ENCODE measurements around the gene STARD10.
"Not testable (repeated sequence)": the region's sequence is repeated elsewhere in the genome, so short reads cannot be mapped to it uniquely, and the experiment has no call there.

The STARD10 gene

DNA sequence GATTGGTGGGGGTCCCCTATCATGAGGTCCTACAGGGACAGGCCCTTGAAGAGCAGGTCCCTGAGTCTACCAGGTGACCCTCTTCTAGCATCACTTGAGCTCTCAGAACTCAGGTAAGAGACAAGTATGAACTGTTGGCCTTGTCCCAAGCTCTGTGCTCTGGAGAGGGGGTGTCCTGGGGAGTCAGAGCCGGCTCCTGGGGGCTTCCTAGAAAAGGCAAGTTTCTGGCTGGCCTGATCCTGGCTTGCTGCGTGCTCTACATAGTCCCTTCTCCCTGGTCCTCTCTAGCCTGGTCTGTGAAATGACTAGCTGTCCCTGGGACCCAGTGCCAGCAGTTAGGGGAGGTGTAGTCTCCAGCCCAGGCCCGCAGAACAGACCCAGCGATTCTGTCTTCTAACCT lies 31.8 kb upstream of the STARD10 start:
- DNase-seq, result no peak

DNA sequence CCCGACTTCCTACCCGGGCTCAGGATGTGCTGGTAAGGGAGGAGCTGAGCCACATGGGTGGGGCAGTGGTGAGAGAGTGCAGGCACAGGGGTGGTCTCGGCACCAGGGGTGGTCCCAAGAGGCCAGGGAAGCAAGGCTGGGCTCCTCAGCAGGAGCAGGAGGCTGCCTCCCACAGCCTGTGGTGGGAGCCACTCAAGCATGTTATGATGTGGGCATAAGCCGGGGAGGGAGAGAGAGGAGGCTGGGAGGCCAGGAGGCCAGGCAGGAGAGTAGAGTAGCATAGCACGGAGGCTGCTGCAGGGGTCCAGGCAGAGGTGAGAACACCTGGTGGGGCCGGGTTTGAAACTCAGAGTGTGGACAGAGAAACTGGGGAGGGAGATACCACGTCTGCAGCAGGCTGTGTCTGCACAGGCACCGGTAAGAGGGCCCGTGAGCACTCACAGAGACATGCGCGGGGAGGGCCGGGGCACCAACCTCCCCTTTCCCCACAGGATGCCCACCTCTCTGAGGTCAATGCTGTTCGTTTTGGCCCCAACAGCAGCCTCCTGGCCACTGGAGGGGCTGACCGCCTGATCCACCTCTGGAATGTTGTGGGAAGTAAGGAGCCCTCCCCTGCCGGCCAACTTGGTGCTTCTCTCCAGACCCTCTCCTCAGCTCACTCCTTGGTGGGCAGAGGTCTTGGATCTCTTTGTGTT lies 31.1 kb upstream of the STARD10 start:
- DNase-seq, result no peak

DNA sequence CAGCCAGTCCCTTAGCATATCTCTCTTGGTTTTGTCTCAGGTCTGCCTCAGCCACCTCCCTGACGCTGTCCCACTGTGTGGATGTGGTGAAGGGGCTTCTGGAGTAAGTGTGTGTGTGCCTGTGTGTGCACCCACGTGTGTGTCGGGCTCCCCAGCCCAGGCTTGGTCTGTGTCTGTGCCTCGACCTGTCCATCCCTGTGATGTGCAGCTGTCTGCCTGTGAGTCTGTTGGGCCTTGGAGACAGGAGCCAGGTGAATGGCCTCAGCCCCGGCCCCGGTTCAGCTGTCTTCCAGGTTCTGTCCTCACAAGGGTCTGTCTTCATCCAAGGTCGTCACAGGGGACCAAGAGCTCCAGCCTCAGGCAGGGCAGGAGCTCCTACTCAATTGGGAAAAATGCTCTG lies 30.2 kb upstream of the STARD10 start:
- DNase-seq, result no peak

GRCh38 chr11:72823105-72823804 lies 29.4 kb upstream of the STARD10 start:
- no peak for DNase-seq

DNA sequence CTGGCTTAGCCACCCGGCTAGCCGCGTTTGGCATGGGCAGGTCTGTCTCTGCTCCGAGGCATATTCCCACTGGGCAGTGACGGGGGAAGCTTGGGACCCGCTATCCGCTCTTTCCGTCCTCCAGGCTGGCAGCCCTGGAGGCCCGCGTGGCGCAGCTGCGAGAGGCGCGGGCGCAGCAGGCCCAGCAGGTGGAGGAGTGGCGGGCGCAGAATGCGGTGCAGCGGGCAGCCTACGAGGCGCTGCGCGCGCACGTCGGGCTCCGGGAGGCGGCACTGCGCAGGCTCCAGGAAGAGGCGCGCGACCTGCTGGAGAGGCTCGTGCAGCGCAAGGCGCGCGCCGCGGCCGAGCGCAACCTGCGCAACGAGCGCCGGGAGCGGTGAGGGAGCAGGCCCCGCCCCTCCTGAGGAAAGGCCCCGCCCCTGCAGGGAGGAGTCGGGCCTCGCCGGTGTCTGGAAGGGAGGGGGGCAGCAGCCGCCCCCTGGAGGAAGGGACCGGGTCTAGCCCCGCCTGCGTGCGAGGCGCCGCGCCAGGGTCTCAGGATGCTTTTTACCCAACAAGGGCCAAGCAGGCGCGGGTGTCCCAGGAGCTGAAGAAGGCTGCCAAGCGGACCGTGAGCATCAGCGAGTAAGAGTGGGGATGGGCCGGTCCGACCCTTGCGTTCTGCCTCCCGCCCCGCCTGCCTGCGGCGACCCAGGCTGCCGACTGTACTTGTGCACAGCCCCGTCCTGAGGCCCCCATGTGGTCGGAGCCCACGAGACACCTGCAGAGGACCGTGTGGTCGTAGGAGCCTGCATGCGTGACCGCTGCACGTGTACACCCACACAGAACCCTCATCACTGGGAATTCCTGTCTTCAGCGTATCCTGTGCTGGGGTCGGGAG lies 28.3 kb upstream of the STARD10 start:
- DNase-seq, result peak; percentile 89 to 96

DNA sequence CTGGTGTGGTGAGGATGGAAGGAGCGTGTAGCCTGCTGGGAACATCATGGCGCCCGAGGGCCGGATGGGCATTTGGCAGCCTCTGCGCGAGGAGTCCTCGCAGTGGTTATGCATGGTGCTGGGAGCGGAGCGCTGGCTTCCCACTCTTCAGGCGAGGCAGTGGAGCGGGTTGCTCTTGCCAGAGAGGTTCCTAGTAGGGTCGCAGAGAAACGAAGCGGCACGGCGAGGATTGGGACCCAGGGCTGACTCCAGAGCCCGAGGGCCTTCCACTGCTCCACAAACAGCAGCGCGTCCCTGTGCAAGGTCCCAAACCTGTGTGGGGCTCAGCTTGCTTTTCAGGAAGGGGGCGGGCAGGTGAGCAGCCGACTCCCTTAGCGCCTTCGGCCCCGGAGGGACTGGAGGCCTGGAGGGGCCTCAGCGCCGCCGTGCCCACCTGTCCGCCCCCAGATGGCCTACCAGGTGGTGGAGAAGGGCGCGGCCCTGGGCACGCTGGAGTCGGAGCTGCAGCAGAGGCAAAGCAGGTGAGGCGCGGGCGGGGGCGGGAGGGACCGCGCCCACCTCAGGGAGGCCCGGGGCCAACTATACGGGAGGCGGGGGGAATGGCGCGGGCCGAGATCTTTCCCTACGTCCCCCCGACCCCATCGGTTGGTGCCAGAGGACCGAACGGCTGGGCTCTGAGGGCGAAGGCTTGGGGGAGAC lies 27.5 kb upstream of the STARD10 start:
- no peak for DNase-seq

- no peak for DNase-seq
Observed at GRCh38 chr11:72820439-72821139, 26.7 kb upstream of the STARD10 start.

DNA sequence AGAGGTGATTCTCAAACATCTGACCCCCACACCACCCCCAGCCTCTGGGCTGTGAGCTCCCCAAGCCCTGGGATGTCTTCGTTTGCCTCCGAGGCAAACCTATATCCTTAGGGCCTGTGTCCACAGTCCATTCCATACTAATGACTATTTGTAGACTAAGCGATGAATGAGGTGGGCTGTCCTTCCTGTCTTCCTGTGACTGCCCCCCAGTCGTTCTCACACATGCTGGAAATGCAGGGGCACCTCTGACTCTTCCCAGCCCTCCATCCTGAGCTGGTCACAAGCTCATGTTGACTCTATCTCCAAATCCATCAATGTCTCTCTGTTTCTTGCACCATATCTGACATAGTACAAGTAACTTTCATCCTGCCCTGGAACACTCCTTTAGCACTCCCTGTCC lies 25.1 kb upstream of the STARD10 start:
- no peak for DNase-seq

DNA sequence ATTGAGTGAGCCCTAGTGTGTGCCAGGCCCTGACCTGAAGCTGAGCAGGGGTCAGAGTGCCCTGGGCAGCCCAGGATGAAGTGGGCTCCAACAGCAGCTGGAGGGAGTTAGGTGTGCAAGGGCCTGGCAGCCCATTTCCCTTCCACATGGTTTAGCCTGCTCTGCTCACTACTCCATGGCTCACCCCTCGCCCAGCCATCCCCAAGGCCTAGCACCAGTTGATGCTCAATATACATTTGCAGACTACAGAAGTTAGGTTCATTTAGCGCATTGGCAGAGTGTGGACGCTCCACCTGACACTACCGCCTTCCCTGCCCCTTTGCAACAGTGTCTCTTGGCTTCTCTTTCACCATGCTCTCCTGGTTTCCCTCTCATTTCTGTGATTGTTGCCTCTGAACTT lies 24.1 kb upstream of the STARD10 start:
- no peak for DNase-seq

GRCh38 chr11:72816404-72816990 lies 22.6 kb upstream of the STARD10 start:
- DNase-seq, result no peak

DNA sequence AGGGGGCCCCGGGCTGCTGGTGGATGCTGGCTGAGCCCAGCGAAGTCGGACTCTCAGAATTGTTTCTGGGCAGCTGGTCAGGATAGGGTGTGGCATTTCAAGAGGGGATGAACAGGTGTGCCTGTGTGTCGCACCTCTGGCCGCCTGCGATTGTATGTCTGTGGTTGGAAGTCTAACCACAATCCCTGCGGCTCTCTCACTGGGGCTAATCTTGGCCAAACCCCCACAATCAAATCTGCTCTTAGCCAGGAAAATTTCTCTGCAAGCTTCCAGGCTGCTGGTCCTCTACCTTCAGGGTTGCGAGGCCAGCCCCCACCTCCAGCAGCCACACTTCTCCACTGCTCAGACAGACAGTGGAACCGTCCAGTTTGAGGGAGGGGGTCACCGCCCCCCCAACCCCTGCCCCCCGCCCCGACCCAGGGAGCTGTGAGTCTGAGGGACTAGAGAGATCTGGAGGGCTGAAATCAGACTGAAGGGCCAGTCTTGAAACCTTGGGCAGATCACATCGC lies 21.3 kb upstream of the STARD10 start:
- peak in 1 of 2 donors; percentile 29 for DNase-seq

DNA sequence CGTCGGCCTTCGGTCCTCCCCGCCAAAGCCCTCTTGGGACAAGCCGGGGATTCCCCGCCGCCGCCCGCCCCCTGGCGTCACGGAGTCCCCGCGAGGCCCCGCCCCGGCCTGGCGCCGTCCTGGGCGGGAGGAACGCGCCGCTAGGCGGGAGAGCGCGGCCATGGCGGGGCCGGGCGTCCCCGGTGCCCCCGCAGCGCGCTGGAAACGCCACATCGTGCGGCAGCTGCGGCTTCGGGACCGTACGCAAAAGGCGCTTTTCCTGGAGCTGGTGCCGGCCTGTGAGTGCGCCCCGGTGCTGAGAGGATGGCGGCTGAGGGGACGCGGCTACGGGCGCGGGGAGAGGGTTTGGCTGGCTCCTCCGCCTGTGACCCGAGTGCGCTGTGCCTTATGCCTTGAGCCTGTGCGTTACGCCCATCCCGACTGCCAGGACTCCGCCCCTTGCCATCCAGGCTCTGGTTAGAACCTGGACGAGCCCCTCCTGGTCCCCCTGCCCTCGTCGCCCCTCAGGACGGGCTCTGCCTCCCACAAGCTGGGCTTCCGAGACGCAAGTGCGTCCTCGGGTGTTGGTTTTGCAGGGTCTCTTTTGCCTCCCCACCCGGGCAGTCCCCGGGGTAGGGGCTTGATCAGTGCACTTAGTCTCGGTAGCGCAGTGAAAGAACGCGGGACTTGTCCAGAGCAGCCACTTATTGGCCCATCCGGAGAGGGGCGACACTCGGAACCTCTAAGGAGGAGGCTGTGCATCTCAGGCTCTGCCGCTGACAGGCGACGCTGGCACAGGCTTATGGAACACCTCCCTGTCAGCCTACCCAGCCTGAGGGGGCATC lies 20.7 kb upstream of the STARD10 start, which contains the start of gene ATG16L2:
TSS of gene ATG16L2 (plus strand) at position 126 of the 824 bp plus-strand sequence. CDS start at position 161, 35 bp downstream.
- DNase-seq, result peak; percentile 86 to 92

DNA sequence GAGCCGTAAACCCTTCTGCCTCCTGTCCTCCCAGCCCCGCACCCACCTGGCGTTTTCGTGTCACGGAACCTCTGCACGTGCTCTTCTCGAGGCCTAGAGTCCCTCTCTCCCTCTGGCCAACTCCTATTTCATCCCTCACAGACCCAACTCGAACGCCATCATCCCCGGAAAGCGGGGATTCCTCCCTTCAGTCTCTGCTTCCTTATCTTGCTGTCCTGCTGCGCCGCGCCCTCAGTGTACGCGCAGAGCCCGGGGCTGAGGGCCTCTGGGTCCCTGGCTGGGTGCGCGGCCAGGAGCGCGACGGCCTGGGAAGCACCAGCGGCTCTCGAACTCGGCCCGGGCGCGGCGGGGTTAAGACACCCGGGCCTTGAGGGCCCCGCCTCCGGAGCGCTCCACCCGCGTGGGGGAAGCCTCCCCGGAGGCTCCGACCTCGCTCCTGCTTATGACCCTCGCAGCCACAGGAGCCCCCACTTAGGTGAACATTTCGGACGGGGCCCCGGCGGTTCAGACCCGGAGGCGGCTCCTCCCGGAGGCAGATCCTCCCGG lies 20.0 kb upstream of the STARD10 start:
- peak in 1 of 2 donors; percentile 81 for DNase-seq

DNA sequence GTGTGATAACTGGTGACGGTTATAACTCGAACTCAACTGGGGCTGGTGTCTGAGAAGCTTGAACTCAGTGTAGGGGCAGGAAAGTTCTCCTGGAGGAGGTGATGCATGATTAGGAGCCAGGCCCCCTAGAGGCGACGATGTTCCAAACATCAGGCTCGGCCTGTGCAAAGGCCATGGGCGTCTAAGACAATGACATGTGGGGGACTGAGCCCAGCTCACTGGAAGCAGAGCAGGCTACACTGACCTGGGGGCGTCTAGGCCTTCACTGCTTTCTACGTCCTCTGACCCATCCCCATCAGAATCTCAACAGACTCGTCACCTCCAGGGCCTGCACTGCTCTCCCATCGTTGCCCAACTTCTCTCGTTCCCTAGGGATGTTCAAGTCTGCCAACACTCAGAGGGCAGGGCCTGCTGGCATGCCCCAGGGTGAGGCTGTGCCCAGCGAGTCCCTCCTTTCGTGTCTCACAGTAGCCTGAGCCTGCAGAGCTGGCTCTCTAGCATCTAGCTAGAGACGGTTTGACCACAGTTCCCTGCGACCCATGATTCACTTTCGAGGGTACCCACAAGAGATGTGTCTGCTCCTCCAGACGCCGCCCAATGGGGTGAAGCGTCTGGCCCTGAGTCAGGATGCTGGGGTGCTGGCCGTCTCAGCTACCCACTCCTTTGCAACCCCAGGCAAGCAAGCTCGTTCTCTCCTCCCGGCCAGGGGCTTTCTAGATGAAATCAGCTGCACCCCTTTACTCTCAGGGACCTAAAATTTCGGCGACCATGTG lies 19.3 kb upstream of the STARD10 start:
- peak; percentile 67 to 78 for DNase-seq

GRCh38 chr11:72812604-72812966 lies 18.7 kb upstream of the STARD10 start:
- DNase-seq, result no peak

GRCh38 chr11:72811686-72812085 lies 17.8 kb upstream of the STARD10 start:
- not testable (repeated sequence) for DNase-seq

DNA sequence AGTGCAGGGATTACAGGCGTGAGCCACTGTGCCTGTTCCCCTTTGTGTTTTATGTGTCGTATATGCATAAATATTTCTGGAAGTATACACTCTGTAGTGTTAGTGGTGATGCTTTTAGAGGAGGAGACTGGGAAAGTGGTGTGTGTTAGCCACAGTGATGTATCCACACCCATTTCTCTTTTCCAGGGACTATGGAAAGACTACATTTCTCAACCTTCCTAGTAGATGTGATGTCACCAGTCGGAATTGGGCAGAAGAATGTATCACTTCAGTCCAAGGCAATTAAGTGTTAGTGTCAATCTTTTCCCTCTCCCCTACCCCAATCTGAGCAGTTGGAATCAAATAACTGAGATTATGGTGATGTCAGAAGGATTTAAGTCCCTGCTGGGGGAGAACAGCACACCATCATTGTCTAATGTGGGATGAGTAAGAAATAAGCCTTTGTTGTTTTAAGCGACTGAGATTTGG lies 14.5 kb upstream of the STARD10 start:
- DNase-seq, result no peak

- DNase-seq, result no peak
Observed at GRCh38 chr11:72807792-72808191, 13.9 kb upstream of the STARD10 start.

DNA sequence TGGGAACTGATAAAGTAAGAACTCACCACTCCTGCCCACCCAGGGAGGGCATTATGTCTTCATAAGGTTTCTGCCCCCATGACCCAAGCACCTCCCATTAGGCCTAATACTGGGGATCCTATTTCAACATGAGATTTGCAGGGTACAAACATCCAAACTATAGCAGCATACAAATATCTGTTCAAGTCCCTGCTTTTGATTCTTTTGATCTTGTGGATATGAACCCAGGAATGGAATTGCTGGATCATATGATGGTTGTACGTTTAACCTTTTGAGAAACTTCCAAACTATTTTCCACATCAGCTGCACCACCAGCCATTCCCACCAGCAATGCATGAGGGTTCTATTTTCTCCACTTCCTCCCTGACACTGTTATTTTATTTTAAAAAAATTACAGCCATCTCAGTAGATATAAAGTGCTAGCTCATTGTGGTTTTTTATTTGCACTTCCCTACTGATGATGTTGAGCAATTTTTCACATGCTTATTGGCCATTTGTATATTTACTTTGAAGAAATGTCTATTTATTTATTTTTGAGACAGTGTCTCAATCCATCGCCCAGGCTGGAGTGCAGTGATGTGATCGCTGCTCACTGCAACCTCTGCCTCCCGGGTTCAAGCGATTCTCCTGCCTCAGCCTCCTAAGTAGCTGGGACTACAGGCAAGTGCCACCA lies 13.3 kb upstream of the STARD10 start:
- DNase-seq, result no peak
